IMR-90 (cell line): ENCODE data around the gene VOPP1. TPM values are rescaled to one million over a fixed set of nuclear protein-coding genes. Genes with fewer than 3 reads are reported as not detected.
A peak's percentile ranks its signal among the peaks of the same experiment; 100 is the strongest.

Experiments used
- ATAC-seq: fragments of 200-7000 bp; cut with Tn5 transposase; 2 replicates; pipeline ENCODE4 v1.9.1; 2020; ENCODE audit warnings: low read depth, mild to moderate bottlenecking, moderate library complexity
- BruUV-seq: library from RNA; stranded (reverse); fragments of 400-500 nt; replicated peaks from 2 replicates; lab custom pipeline; 2021; lab: Mats Ljungman, UMichigan
- CTCF ChIA-PET: fragments of 300-600 bp; formaldehyde crosslinking; extraction: SDS; loops from one replicate; lab custom pipeline; 2021; ENCODE audit warnings: antibody characterized with exemption; lab: Yijun Ruan, JAX
- POLR2A ChIA-PET: fragments of 300-600 bp; sonication (Branson Sonifier 250); formaldehyde crosslinking; loops from one replicate; lab custom pipeline; 2022; ENCODE audit warnings: antibody characterized with exemption; ENCODE audit not compliant: unreplicated experiment; lab: Charles Lee
- DNase-seq: peaks from one replicate; pipeline ENCODE4 v3.0.0; 2013
- H2AFZ ChIP-seq: replicated peaks from 2 replicates; pipeline ENCODE3; 2013; ENCODE audit warnings: low read length, mild to moderate bottlenecking; ENCODE audit not compliant: poor library complexity
- H2AK5ac ChIP-seq: 2 replicates; pipeline ENCODE4 v1.6.1; 2013; ENCODE audit warnings: low read depth, low read length, inconsistent platforms
- H2AK9ac ChIP-seq: replicated peaks from 2 replicates; pipeline ENCODE3; 2013; ENCODE audit warnings: mild to moderate bottlenecking, low read depth, low read length, moderate library complexity; ENCODE audit not compliant: poor library complexity
- H2BK120ac ChIP-seq: 2 replicates; pipeline ENCODE4 v1.6.1; 2013; ENCODE audit warnings: low read depth, low read length, inconsistent platforms
- H2BK15ac ChIP-seq: 3 replicates; pipeline ENCODE4 v1.6.1; 2013; ENCODE audit warnings: low read depth, low read length, inconsistent platforms
- H2BK20ac ChIP-seq: 2 replicates; pipeline ENCODE4 v1.6.1; 2013; ENCODE audit warnings: low read depth, mild to moderate bottlenecking, inconsistent platforms, low read length, moderate library complexity
- H2BK5ac ChIP-seq: 2 replicates; pipeline ENCODE4 v1.6.1; 2013; ENCODE audit warnings: mild to moderate bottlenecking, low read depth, low read length, inconsistent platforms; ENCODE audit not compliant: poor library complexity, severe bottlenecking
- H3K14ac ChIP-seq: replicated peaks from 2 replicates; pipeline ENCODE4 v1.6.1; 2013; ENCODE audit warnings: low read depth, low read length, inconsistent platforms
- H3K18ac ChIP-seq: 2 replicates; pipeline ENCODE4 v1.6.1; 2013; ENCODE audit warnings: low read depth, low read length, control low read depth
- H3K23ac ChIP-seq: 2 replicates; pipeline ENCODE4 v1.6.1; 2013; ENCODE audit warnings: low read depth, low read length, inconsistent platforms
- H3K27ac ChIP-seq: 2 replicates; pipeline ENCODE4 v1.5.1; 2013; ENCODE audit warnings: mild to moderate bottlenecking, control low read depth, low read length; ENCODE audit not compliant: insufficient read depth
- H3K27me3 ChIP-seq: 2 replicates; pipeline ENCODE4 v1.6.1; 2013; ENCODE audit warnings: low read length; ENCODE audit not compliant: control insufficient read depth, insufficient read depth
- H3K36me3 ChIP-seq: 2 replicates; pipeline ENCODE4 v1.6.1; 2013; ENCODE audit warnings: low read length, mixed read lengths; ENCODE audit not compliant: control insufficient read depth, insufficient read depth
- H3K4ac ChIP-seq: 2 replicates; pipeline ENCODE4 v1.6.1; 2013; ENCODE audit warnings: low read depth, low read length, inconsistent platforms
- H3K4me1 ChIP-seq: 2 replicates; pipeline ENCODE4 v1.6.1; 2013; ENCODE audit warnings: low read length, mixed read lengths; ENCODE audit not compliant: control insufficient read depth, insufficient read depth
- H3K4me2 ChIP-seq: 2 replicates; pipeline ENCODE4 v1.6.1; 2013; ENCODE audit warnings: low read depth, mild to moderate bottlenecking, control low read depth, low read length, moderate library complexity
- H3K4me3 ChIP-seq: 2 replicates; pipeline ENCODE4 v1.5.1; 2013; ENCODE audit warnings: low read depth, mild to moderate bottlenecking, control low read depth, low read length, moderate library complexity; ENCODE audit not compliant: insufficient read depth
- H3K56ac ChIP-seq: 2 replicates; pipeline ENCODE4 v1.6.1; 2013; ENCODE audit warnings: low read length, inconsistent platforms; ENCODE audit not compliant: insufficient read depth; ENCODE audit errors: extremely low read depth
- H3K79me1 ChIP-seq, 2 experiments: 2 replicates each; pipeline ENCODE4 v1.6.1; 2013; ENCODE audit warnings: low read length in 2 of 2, inconsistent platforms in 1 of 2, low read depth in 1 of 2
- H3K9ac ChIP-seq: 2 replicates; pipeline ENCODE4 v1.6.1; 2013; ENCODE audit warnings: low read depth, low read length, control low read depth
- H3K9me1 ChIP-seq: 2 replicates; pipeline ENCODE4 v1.6.1; 2013; ENCODE audit warnings: low read length, inconsistent platforms; ENCODE audit not compliant: insufficient read depth
- H3K9me3 ChIP-seq: 2 replicates; pipeline ENCODE4 v1.6.1; 2013; ENCODE audit warnings: low read length; ENCODE audit not compliant: control insufficient read depth, insufficient read depth
- H4K20me1 ChIP-seq: 2 replicates; pipeline ENCODE4 v1.6.1; 2013; ENCODE audit warnings: low read length, inconsistent platforms; ENCODE audit not compliant: insufficient read depth
- H4K5ac ChIP-seq: 2 replicates; pipeline ENCODE4 v1.6.1; 2013; ENCODE audit warnings: mild to moderate bottlenecking, low read depth, low read length, control low read depth
- H4K8ac ChIP-seq, 2 experiments: 2 replicates each; pipeline ENCODE4 v1.6.1; 2013; ENCODE audit warnings: low read depth in 2 of 2, low read length in 2 of 2, control low read depth in 1 of 2, inconsistent platforms in 1 of 2
- H4K91ac ChIP-seq: 2 replicates; pipeline ENCODE4 v1.6.1; 2013; ENCODE audit warnings: low read depth, low read length, inconsistent platforms; ENCODE audit not compliant: insufficient read depth
- BHLHE40 ChIP-seq: fragments of 150-350 bp; IDR thresholded peaks from 2 replicates; pipeline ENCODE4 v1.6.1; 2016; ENCODE audit warnings: mild to moderate bottlenecking, low read depth, low read length
- CEBPB ChIP-seq: IDR thresholded peaks from 2 replicates; pipeline ENCODE4 v1.6.1; 2012; ENCODE audit warnings: low read depth, low read length, improper control_type of control experiment
- MAFK ChIP-seq: IDR thresholded peaks from 2 replicates; pipeline ENCODE4 v1.6.1; 2012; ENCODE audit warnings: low read depth, low read length, improper control_type of control experiment
- MAZ ChIP-seq: IDR thresholded peaks from 2 replicates; pipeline ENCODE4 v1.6.1; 2012; ENCODE audit warnings: low read depth, mild to moderate bottlenecking, low read length, improper control_type of control experiment, moderate library complexity, borderline replicate concordance
- MXI1 ChIP-seq: IDR thresholded peaks from 2 replicates; pipeline ENCODE4 v1.6.1; 2012; ENCODE audit warnings: low read depth, mild to moderate bottlenecking, low read length, moderate library complexity, borderline replicate concordance
- RAD21 ChIP-seq: IDR thresholded peaks from 2 replicates; pipeline ENCODE4 v1.6.1; 2012; ENCODE audit warnings: low read length, improper control_type of control experiment
- RCOR1 ChIP-seq: IDR thresholded peaks from 2 replicates; pipeline ENCODE4 v1.6.1; 2012; ENCODE audit warnings: mild to moderate bottlenecking, low read length, improper control_type of control experiment; ENCODE audit not compliant: insufficient replicate concordance
- WGBS, 2 experiments: methylation state at CpG; one replicate each; pipeline versions ENCODE4 v1.1.5 to v1.1.7; 2013; ENCODE audit warnings: missing lambda C conversion rate in 2 of 2; ENCODE audit not compliant: insufficient read length in 1 of 2; ENCODE audit errors: extremely low coverage in 2 of 2; 5-methylcytosine and 5-hydroxymethylcytosine counted together
- dilution Hi-C: fragments of 300-500 bp; cut with HindIII; formaldehyde crosslinking; loops from one replicate; pipeline ENCODE4 v1.14.3; 2018; ENCODE audit warnings: low sequenced_read_pairs; ENCODE audit not compliant: unreplicated experiment
- in situ Hi-C: fragments of 300-500 bp; cut with MboI; formaldehyde crosslinking; loops from 3 replicates; pipeline ENCODE4 v1.14.3; 2019; ENCODE audit warnings: low sequenced_read_pairs, inconsistent platforms, mixed read lengths
- intact Hi-C: fragments of 100-400 bp; cut with micrococcal nuclease; formaldehyde crosslinking; loops from 2 replicates; pipeline ENCODE4 v1.10.0; 2022
- polyA plus RNA-seq, 3 experiments: library from polyadenylated mRNA; depleted of rRNA; stranded (reverse); fragments of >200 nt; gene quantifications; 2 replicates each; pipeline ENCODE4 v1.2.3, GENCODE V29; 2012; ENCODE audit warnings: low replicate concordance in 1 of 3
- total RNA-seq: library from RNA; depleted of rRNA; stranded (reverse); fragments of >200 nt; gene quantifications from 2 replicates; pipeline ENCODE4 v1.2.3, GENCODE V29; 2012

Gene VOPP1
- total and polyA plus RNA-seq, 2 of the 4 experiments (the other 2 are of a cell fraction), result 60.2 to 94.5 TPM

DNA sequence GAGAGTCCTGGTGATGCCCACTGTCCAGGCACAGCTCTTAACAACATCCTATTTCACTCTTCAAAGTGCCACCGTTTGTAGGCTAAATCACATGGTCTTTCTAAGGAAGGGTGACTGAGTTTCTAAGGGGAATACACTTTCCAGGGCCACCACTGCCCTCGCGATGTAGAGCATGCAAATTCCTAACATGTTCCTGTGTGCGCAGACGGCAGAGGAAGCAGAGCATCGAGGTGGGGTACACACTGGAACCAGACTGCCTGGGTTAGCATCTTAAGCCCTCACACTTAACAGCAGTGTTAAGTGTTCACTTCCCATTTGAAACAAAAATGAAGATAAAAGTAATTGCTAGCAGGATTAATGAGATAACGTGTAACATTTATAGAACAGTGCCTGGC, 3.0 kb downstream of the VOPP1 start:
- Histone ChIP-seq H3K4me3 (no peak overlapping the region), H2BK120ac (no peak overlapping the region), H3K9me3 (no peaks in the 10 kb centered on the region), H3K4ac (peak overlapping the region; percentile 33; the same call in 1 of the 2 replicates), H3K9ac (no peak overlapping the region), H2AK9ac (peak overlapping the region; percentile 31), H2BK20ac (no peak overlapping the region), H3K4me2 (peak overlapping the region; percentile 34; the same call in 1 of the 2 replicates), H2BK15ac (no peak overlapping the region), H4K5ac (peak overlapping the region; percentile 26; the same call in 1 of the 2 replicates), H3K79me1 (peaks cover 24 to 77% of the 10 kb centered on the region in 2 experiments), H2BK5ac (no peak overlapping the region), H3K23ac (peak overlapping the region; percentile 80), H3K27me3 (no peaks in the 10 kb centered on the region), H4K8ac (peak overlapping the region in 1 of 2 experiments; percentile 36; a peak in 1 of 4 replicates), H2AK5ac (peak overlapping the region; percentile 87; the same call in 1 of the 2 replicates), H4K20me1 (peaks cover 49% of the 10 kb centered on the region), H3K4me1 (peaks cover 27% of the 10 kb centered on the region), H3K56ac (no peak overlapping the region), H3K36me3 (no peaks in the 10 kb centered on the region), H3K27ac (no peak overlapping the region), H3K18ac (0 out of 2 replicates have a peak overlapping the region, but pooled peaks have one; percentile 49), H4K91ac (peak overlapping the region; percentile 11; the same call in 1 of the 2 replicates), H2AFZ (no peak overlapping the region), H3K9me1 (peaks cover 37% of the 10 kb centered on the region), H3K14ac (peak overlapping the region; percentile 27; the same call in 1 of the 2 replicates)
- dilution Hi-C loops, result no loop called here
- in situ Hi-C loops, result loop anchor here (25.0 kb wide), 1 partner anchor 807 kb away; the partner anchor contains the start of gene SEC61G
- no TSS peak for BruUV-seq
- no CpG with 5 or more reads among the region's 7 CpGs for WGBS, 2 experiments
- no peak for TF ChIP-seq MAFK
- TF ChIP-seq RCOR1, result no peak
- TF ChIP-seq MXI1, result no peak
- TF ChIP-seq BHLHE40, result no peak
- TF ChIP-seq CEBPB, result no peak
- no peak for TF ChIP-seq RAD21
- no peak for TF ChIP-seq MAZ
- intact Hi-C loops, result no loop called here
- DNase-seq (no peak), ATAC-seq (no peak)
- CTCF ChIA-PET, result interaction anchor here (1.4 kb wide), 1 partner anchor 37 kb away, joined by 3 read pairs; no protein-coding TSS in a partner anchor
- POLR2A ChIA-PET, result no interaction called here
